Head of caudate nucleus (tissue), 42 donors: ENCODE data around the gene PIK3R5.
"Not testable (repeated sequence)": the region's sequence is repeated elsewhere in the genome, so short reads cannot be mapped to it uniquely, and the experiment has no call there.

Experiments used
- DNase-seq, 42 donors: peaks; one replicate each; pipeline versions ENCODE4 v3.0.0 to v3.0.0-alpha.2; 2020 to 2021; ENCODE audit warnings: mixed read lengths in 7 of 42
- intact Hi-C: fragments of 100-400 bp; cut with DNase I; formaldehyde crosslinking; loops from one replicate; pipeline ENCODE4 v1.15.0; 2022

The PIK3R5 gene

GRCh38 chr17:8888704-8889302 is 76.7 kb downstream of the PIK3R5 start:
- DNase-seq: no peak
- intact Hi-C loops: no loop called here

- intact Hi-C loops: no loop called here
- DNase-seq: peak in 1 of 42 donors; percentile 0
These were observed 77.4 kb downstream of the PIK3R5 start for GRCh38 chr17:8887834-8888703.

- peak in 1 of 42 donors; percentile 4 for DNase-seq
- intact Hi-C loops: no loop called here
These were observed 78.2 kb downstream of the PIK3R5 start for GRCh38 chr17:8887301-8887700.

- no peak for DNase-seq
- intact Hi-C loops: no loop called here
These were observed 79.4 kb downstream of the PIK3R5 start for GRCh38 chr17:8885967-8886684.

- DNase-seq, intact Hi-C loops: not testable (repeated sequence)
These were observed 80.1 kb downstream of the PIK3R5 start for GRCh38 chr17:8885163-8885966.

GRCh38 chr17:8884336-8884990 is 81.0 kb downstream of the PIK3R5 start:
- intact Hi-C loops: no loop called here
- no peak for DNase-seq

GRCh38 chr17:8883353-8883752 is 82.2 kb downstream of the PIK3R5 start:
- intact Hi-C loops: no loop called here
- no peak for DNase-seq

- DNase-seq: no peak
- intact Hi-C loops: no loop called here
These were observed 83.9 kb downstream of the PIK3R5 start for GRCh38 chr17:8881606-8882005.

- no peak for DNase-seq
- intact Hi-C loops: no loop called here
These were observed 85.0 kb downstream of the PIK3R5 start for GRCh38 chr17:8880466-8880865.

GRCh38 chr17:8879410-8879809 is 86.1 kb downstream of the PIK3R5 start:
- DNase-seq: no peak
- intact Hi-C loops: no loop called here

- DNase-seq: no peak
- intact Hi-C loops: no loop called here
These were observed 87.5 kb downstream of the PIK3R5 start for GRCh38 chr17:8877984-8878383.

- no peak for DNase-seq
- intact Hi-C loops: no loop called here
These were observed 89.5 kb downstream of the PIK3R5 start for GRCh38 chr17:8875957-8876356.

- no peak for DNase-seq
- intact Hi-C loops: no loop called here
These were observed 90.1 kb downstream of the PIK3R5 start for GRCh38 chr17:8875436-8875835.

GRCh38 chr17:8873801-8874715 is 91.4 kb downstream of the PIK3R5 start:
- intact Hi-C loops: no loop called here
- no peak for DNase-seq

GRCh38 chr17:8872705-8873435 is 92.6 kb downstream of the PIK3R5 start:
- intact Hi-C loops: no loop called here
- no peak for DNase-seq

GRCh38 chr17:8872036-8872704 is 93.3 kb downstream of the PIK3R5 start:
- DNase-seq: no peak
- intact Hi-C loops: no loop called here
